Measurements from ENCODE around the gene ANGPTL3. TPM values are rescaled to one million over a fixed set of nuclear protein-coding genes. Genes with fewer than 3 reads are reported as not detected.

ANGPTL3 gene, protein sequence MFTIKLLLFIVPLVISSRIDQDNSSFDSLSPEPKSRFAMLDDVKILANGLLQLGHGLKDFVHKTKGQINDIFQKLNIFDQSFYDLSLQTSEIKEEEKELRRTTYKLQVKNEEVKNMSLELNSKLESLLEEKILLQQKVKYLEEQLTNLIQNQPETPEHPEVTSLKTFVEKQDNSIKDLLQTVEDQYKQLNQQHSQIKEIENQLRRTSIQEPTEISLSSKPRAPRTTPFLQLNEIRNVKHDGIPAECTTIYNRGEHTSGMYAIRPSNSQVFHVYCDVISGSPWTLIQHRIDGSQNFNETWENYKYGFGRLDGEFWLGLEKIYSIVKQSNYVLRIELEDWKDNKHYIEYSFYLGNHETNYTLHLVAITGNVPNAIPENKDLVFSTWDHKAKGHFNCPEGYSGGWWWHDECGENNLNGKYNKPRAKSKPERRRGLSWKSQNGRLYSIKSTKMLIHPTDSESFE
- polyA plus RNA-seq (2012; rRNA removed), result not detected in 2 replicates
- polyA plus RNA-seq (2012; cell fraction: cytosol; rRNA removed), result not detected in 2 replicates
- not detected in 2 replicates for polyA plus RNA-seq (2012; cell fraction: nucleus; rRNA removed)

DNA sequence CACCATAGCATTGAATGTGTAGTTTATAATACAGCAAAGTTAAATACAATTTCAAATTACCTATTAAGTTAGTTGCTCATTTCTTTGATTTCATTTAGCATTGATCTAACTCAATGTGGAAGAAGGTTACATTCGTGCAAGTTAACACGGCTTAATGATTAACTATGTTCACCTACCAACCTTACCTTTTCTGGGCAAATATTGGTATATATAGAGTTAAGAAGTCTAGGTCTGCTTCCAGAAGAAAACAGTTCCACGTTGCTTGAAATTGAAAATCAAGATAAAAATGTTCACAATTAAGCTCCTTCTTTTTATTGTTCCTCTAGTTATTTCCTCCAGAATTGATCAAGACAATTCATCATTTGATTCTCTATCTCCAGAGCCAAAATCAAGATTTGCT is at the start of gene ANGPTL3:
Gene ANGPTL3, plus strand, starts transcription at position 240 of the 400 bp plus-strand sequence. Its CDS starts 47 bp downstream, at position 287.
- H3K9me2 ChIP-seq, result peaks cover 6% of the 10 kb centered on the region; the same call in 1 of the 2 replicates
- H3K4me3 ChIP-seq (ENCODE audit: low read depth in 2 of 2, low read length in 1 of 2), result no peak within 1 kb of the TSS
- no peaks in the 10 kb centered on the region for H4K20me1 ChIP-seq (ENCODE audit: insufficient read depth)
- peaks cover 0 to 11% of the 10 kb centered on the region in 2 experiments; a peak in 2 of 4 replicates for H3K4me1 ChIP-seq (ENCODE audit: control insufficient read depth in 1 of 2, insufficient read depth in 2 of 2, low read depth in 1 of 2, low read length in 1 of 2)
- H3K9me3 ChIP-seq, result no peaks in the 10 kb centered on the region
- H3F3A ChIP-seq (replicated peaks; ENCODE audit: insufficient read depth), result peaks cover 21% of the 10 kb centered on the region
- TF ChIP-seq ELF1 (IDR thresholded peaks at IDR 0.05) (no peak), TEAD4 (IDR thresholded peaks at IDR 0.05; ENCODE audit: borderline replicate concordance, insufficient read depth) (no peak), YY1 (IDR thresholded peaks at IDR 0.05; ENCODE audit: low read depth) (no peak), FOXM1 (IDR thresholded peaks at IDR 0.05; ENCODE audit: low read depth) (no peak), TAF1 (IDR thresholded peaks at IDR 0.05; ENCODE audit: borderline replicate concordance, low read depth, low read length) (no peak), TCF12 (IDR thresholded peaks at IDR 0.05) (no peak), RFX5 (IDR thresholded peaks at IDR 0.05; ENCODE audit: low read length) (no peak), GABPA (IDR thresholded peaks at IDR 0.05; ENCODE audit: low read depth) (no peak)
- TF ChIP-seq, protein P1, sequence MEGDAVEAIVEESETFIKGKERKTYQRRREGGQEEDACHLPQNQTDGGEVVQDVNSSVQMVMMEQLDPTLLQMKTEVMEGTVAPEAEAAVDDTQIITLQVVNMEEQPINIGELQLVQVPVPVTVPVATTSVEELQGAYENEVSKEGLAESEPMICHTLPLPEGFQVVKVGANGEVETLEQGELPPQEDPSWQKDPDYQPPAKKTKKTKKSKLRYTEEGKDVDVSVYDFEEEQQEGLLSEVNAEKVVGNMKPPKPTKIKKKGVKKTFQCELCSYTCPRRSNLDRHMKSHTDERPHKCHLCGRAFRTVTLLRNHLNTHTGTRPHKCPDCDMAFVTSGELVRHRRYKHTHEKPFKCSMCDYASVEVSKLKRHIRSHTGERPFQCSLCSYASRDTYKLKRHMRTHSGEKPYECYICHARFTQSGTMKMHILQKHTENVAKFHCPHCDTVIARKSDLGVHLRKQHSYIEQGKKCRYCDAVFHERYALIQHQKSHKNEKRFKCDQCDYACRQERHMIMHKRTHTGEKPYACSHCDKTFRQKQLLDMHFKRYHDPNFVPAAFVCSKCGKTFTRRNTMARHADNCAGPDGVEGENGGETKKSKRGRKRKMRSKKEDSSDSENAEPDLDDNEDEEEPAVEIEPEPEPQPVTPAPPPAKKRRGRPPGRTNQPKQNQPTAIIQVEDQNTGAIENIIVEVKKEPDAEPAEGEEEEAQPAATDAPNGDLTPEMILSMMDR (IDR thresholded peaks at IDR 0.05), result no peak
- H3K36me3 ChIP-seq (replicated peaks in 1 of 2; ENCODE audit: control insufficient read depth in 1 of 2, insufficient read depth in 2 of 2, low read length in 1 of 2), result peaks cover 11 to 43% of the 10 kb centered on the region in 2 experiments
- 96% methylated on average over 3 of the region's 3 CpGs for WGBS (ENCODE audit: low lambda C conversion rate)
- no peaks in the 10 kb centered on the region for H3K27me3 ChIP-seq (ENCODE audit: insufficient read depth)
- ChIA-PET POLR2A (no interaction called here), CTCF (no interaction called here)
- H3K9ac ChIP-seq, result no peak within 1 kb of the TSS
- H3K27ac ChIP-seq (ENCODE audit: low read depth in 2 of 2, low read length in 1 of 2), result no peak within 1 kb of the TSS
- H3K4me2 ChIP-seq, result no peak within 1 kb of the TSS
- no peak within 1 kb of the TSS for H2AFZ ChIP-seq (ENCODE audit: low read depth)
- DNase-seq, result no peak
- peaks cover 11% of the 10 kb centered on the region for H3K79me2 ChIP-seq (ENCODE audit: insufficient read depth)

DNA sequence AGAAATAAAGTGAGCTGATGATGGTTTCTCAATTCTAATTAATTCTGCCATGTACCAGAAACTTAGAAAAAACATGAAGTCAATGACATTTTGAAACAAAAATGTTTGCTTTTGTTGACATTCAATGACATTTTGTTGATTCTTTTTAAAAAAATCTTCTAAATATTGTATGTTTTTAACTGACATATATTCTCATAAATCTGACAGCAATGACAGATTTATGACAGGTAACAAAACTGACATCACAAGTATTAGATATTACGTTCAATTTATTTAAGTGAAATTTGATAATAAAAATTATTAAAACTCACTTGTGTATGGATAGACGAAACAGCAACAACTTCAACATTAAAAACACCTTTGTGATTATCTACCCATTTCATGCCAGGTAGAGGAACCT is 36.0 kb upstream of the ANGPTL3 start:
- Histone ChIP-seq H3K36me3 (replicated peaks in 1 of 2; ENCODE audit: control insufficient read depth in 1 of 2, insufficient read depth in 2 of 2, low read length in 1 of 2) (peaks cover 43% of the 10 kb centered on the region in 2 experiments), H4K20me1 (ENCODE audit: insufficient read depth) (no peaks in the 10 kb centered on the region), H3K4me2 (no peak overlapping the region), H3K27ac (ENCODE audit: low read depth in 2 of 2, low read length in 1 of 2) (no peak overlapping the region), H3F3A (replicated peaks; ENCODE audit: insufficient read depth) (no peaks in the 10 kb centered on the region), H2AFZ (ENCODE audit: low read depth) (no peak overlapping the region), H3K79me2 (ENCODE audit: insufficient read depth) (peaks cover 11% of the 10 kb centered on the region), H3K9me3 (no peaks in the 10 kb centered on the region), H3K27me3 (ENCODE audit: insufficient read depth) (no peaks in the 10 kb centered on the region), H3K9ac (no peak overlapping the region), H3K9me2 (no peaks in the 10 kb centered on the region), H3K4me1 (ENCODE audit: control insufficient read depth in 1 of 2, insufficient read depth in 2 of 2, low read depth in 1 of 2, low read length in 1 of 2) (no peaks in the 10 kb centered on the region), H3K4me3 (ENCODE audit: low read depth in 2 of 2, low read length in 1 of 2) (no peak overlapping the region)
- DNase-seq, result no peak
- WGBS (ENCODE audit: low lambda C conversion rate), result 98% methylated on average over 2 of the region's 2 CpGs
- ChIA-PET CTCF (no interaction called here), POLR2A (no interaction called here)
- TF ChIP-seq POLR2AphosphoS5 (IDR thresholded peaks at IDR 0.05; ENCODE audit: low read depth, low read length), result no peak
- no peak for TF ChIP-seq FOSL2 (IDR thresholded peaks at IDR 0.05; ENCODE audit: borderline replicate concordance, low read depth)
- TF ChIP-seq, protein P2, sequence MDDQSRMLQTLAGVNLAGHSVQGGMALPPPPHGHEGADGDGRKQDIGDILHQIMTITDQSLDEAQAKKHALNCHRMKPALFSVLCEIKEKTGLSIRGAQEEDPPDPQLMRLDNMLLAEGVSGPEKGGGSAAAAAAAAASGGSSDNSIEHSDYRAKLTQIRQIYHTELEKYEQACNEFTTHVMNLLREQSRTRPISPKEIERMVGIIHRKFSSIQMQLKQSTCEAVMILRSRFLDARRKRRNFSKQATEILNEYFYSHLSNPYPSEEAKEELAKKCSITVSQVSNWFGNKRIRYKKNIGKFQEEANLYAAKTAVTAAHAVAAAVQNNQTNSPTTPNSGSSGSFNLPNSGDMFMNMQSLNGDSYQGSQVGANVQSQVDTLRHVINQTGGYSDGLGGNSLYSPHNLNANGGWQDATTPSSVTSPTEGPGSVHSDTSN (IDR thresholded peaks at IDR 0.05), result no peak
- no peak for TF ChIP-seq SMC3 (IDR thresholded peaks at IDR 0.05; ENCODE audit: low read depth, low read length)
- TF ChIP-seq TEAD4 (IDR thresholded peaks at IDR 0.05; ENCODE audit: borderline replicate concordance, insufficient read depth), result no peak
- TF ChIP-seq SIN3A (IDR thresholded peaks at IDR 0.05; ENCODE audit: borderline replicate concordance, low read depth, low read length), result no peak
- no peak for TF ChIP-seq GABPA (IDR thresholded peaks at IDR 0.05; ENCODE audit: low read depth)
- no peak for TF ChIP-seq JUND (IDR thresholded peaks at IDR 0.05)
- TF ChIP-seq RCOR1 (IDR thresholded peaks at IDR 0.05; ENCODE audit: low read length), result no peak
- TF ChIP-seq EZH2phosphoT487 (IDR thresholded peaks at IDR 0.05; ENCODE audit: borderline replicate concordance, low read depth), result no peak
- TF ChIP-seq EP300 (IDR thresholded peaks at IDR 0.05; ENCODE audit: borderline replicate concordance in 1 of 2, low read depth in 1 of 2, low read length in 1 of 2), result no peak
- TF ChIP-seq, protein P3, sequence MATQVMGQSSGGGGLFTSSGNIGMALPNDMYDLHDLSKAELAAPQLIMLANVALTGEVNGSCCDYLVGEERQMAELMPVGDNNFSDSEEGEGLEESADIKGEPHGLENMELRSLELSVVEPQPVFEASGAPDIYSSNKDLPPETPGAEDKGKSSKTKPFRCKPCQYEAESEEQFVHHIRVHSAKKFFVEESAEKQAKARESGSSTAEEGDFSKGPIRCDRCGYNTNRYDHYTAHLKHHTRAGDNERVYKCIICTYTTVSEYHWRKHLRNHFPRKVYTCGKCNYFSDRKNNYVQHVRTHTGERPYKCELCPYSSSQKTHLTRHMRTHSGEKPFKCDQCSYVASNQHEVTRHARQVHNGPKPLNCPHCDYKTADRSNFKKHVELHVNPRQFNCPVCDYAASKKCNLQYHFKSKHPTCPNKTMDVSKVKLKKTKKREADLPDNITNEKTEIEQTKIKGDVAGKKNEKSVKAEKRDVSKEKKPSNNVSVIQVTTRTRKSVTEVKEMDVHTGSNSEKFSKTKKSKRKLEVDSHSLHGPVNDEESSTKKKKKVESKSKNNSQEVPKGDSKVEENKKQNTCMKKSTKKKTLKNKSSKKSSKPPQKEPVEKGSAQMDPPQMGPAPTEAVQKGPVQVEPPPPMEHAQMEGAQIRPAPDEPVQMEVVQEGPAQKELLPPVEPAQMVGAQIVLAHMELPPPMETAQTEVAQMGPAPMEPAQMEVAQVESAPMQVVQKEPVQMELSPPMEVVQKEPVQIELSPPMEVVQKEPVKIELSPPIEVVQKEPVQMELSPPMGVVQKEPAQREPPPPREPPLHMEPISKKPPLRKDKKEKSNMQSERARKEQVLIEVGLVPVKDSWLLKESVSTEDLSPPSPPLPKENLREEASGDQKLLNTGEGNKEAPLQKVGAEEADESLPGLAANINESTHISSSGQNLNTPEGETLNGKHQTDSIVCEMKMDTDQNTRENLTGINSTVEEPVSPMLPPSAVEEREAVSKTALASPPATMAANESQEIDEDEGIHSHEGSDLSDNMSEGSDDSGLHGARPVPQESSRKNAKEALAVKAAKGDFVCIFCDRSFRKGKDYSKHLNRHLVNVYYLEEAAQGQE (IDR thresholded peaks at IDR 0.05; ENCODE audit: low read depth, low read length), result no peak
- no peak for TF ChIP-seq ELF1 (IDR thresholded peaks at IDR 0.05)
- TF ChIP-seq RXRA (IDR thresholded peaks at IDR 0.05; ENCODE audit: borderline replicate concordance, low read depth), result no peak

All from SK-N-SH (cell line).